GM12878 (cell line): ENCODE measurements around the gene MCOLN2. TPM values are rescaled to one million over a fixed set of nuclear protein-coding genes. Genes with fewer than 3 reads are reported as not detected.

Source experiments
- ATAC-seq: fragments of 200-7000 bp; cut with Tn5 transposase; 3 replicates; pipeline ENCODE4 v1.9.1; 2020; ENCODE audit warnings: mild to moderate bottlenecking, moderate library complexity
- BruUV-seq: library from RNA; stranded (reverse); fragments of 400-500 nt; replicated peaks from 2 replicates; lab custom pipeline; 2021; lab: Mats Ljungman, UMichigan
- CTCF ChIA-PET: fragments of 300-600 bp; sonication (Branson Sonifier 250); formaldehyde crosslinking; extraction: SDS; loops from one replicate; lab custom pipeline; 2021; ENCODE audit warnings: inconsistent platforms; lab: Yijun Ruan, JAX
- POLR2A ChIA-PET: fragments of 350-600 bp; formaldehyde crosslinking; extraction: SDS; loops from one replicate; lab custom pipeline; 2021; ENCODE audit warnings: inconsistent platforms; lab: Charles Lee
- RAD21 ChIA-PET: fragments of 300-600 bp; sonication (Branson Sonifier 250); formaldehyde crosslinking; loops from one replicate; lab custom pipeline; 2023; ENCODE audit warnings: antibody characterized with exemption; ENCODE audit not compliant: unreplicated experiment; lab: Charles Lee
- SMC1A ChIA-PET: fragments of 300-600 bp; sonication (Branson Sonifier 250); formaldehyde crosslinking; loops from one replicate; lab custom pipeline; 2023; ENCODE audit not compliant: unreplicated experiment, uncharacterized antibody; lab: Charles Lee
- DNase-seq: peaks from one replicate; pipeline ENCODE4 v3.0.0-alpha.2; 2011; ENCODE audit warnings: low read depth, low spot score
- FAIRE-seq: peaks from 3 replicates; lab custom pipeline; 2011; peaks lifted over from hg19 to GRCh38; lab: Jason Lieb, UNC
- H2AFZ ChIP-seq: 2 replicates; pipeline ENCODE4 v1.6.0; 2011; ENCODE audit warnings: low read depth, low read length, control low read depth; ENCODE audit not compliant: control insufficient read depth
- H3K27ac ChIP-seq: 2 replicates; pipeline ENCODE4 v1.5.1; 2011; ENCODE audit warnings: control low read depth; ENCODE audit not compliant: control insufficient read depth, insufficient read depth
- H3K27me3 ChIP-seq, 2 experiments: replicated peaks in 1 of 2; 2 replicates each; pipeline versions ENCODE4 v1.6.0 to v1.6.1; 2011; ENCODE audit warnings: low read length in 1 of 2; ENCODE audit not compliant: control insufficient read depth in 2 of 2, insufficient read depth in 2 of 2
- H3K36me3 ChIP-seq, 2 experiments: 2 replicates each; pipeline ENCODE4 v1.5.1; 2011; ENCODE audit warnings: low read length in 1 of 2; ENCODE audit not compliant: control insufficient read depth in 2 of 2, insufficient read depth in 2 of 2
- H3K4me1 ChIP-seq: 2 replicates; pipeline ENCODE4 v1.6.1; 2011; ENCODE audit warnings: mild to moderate bottlenecking, low read length, moderate library complexity, mixed read lengths; ENCODE audit not compliant: control insufficient read depth, insufficient read depth
- H3K4me2 ChIP-seq: 2 replicates; pipeline ENCODE4 v1.6.0; 2011; ENCODE audit warnings: control low read depth; ENCODE audit not compliant: control insufficient read depth, insufficient read depth
- H3K4me3 ChIP-seq: fragments of 200-600 bp; sonication (generic); 2 replicates; pipeline ENCODE4 v1.5.1; 2016
- H3K79me2 ChIP-seq: 2 replicates; pipeline ENCODE4 v1.6.0; 2011; ENCODE audit warnings: low read length; ENCODE audit not compliant: control insufficient read depth, insufficient read depth
- H3K9ac ChIP-seq: 2 replicates; pipeline ENCODE4 v1.8.0; 2011; ENCODE audit warnings: low read length, control low read depth, mixed read lengths; ENCODE audit not compliant: control insufficient read depth, insufficient read depth
- H3K9me3 ChIP-seq: replicated peaks from 3 replicates; pipeline ENCODE4 v1.5.1; 2011; ENCODE audit warnings: mild to moderate bottlenecking, low read length; ENCODE audit not compliant: control insufficient read depth, insufficient read depth
- H4K20me1 ChIP-seq: 2 replicates; pipeline ENCODE4 v1.6.0; 2011; ENCODE audit not compliant: control insufficient read depth, insufficient read depth
- BMI1 ChIP-seq: fragments of 450-650 bp; IDR thresholded peaks from 2 replicates; pipeline ENCODE4 v1.6.1; 2016; ENCODE audit warnings: mild to moderate bottlenecking, moderate library complexity, borderline replicate concordance
- CBX5 ChIP-seq: sonication (generic); IDR thresholded peaks from 2 replicates; pipeline ENCODE4 v1.6.1; 2016; ENCODE audit warnings: low read depth, moderate library complexity, mild to moderate bottlenecking, inconsistent platforms
- CHD4 ChIP-seq: fragments of 200-600 bp; sonication (generic); IDR thresholded peaks from 2 replicates; pipeline ENCODE4 v1.6.1; 2016; ENCODE audit warnings: mild to moderate bottlenecking
- CREM ChIP-seq: IDR thresholded peaks from 2 replicates; pipeline ENCODE4 v1.6.1; 2014; ENCODE audit warnings: antibody characterized with exemption, low read depth
- E4F1 ChIP-seq: fragments of 450-650 bp; IDR thresholded peaks from 2 replicates; pipeline ENCODE4 v1.6.1; 2018; ENCODE audit warnings: borderline replicate concordance, mild to moderate bottlenecking; ENCODE audit not compliant: partially characterized antibody
- HCFC1 ChIP-seq: fragments of 150-350 bp; IDR thresholded peaks from 2 replicates; pipeline ENCODE4 v1.6.1; 2014; ENCODE audit warnings: low read length
- MEF2A ChIP-seq: IDR thresholded peaks from 2 replicates; pipeline ENCODE4 v1.6.1; 2011; ENCODE audit warnings: low read depth, mild to moderate bottlenecking, low read length, moderate library complexity; ENCODE audit not compliant: insufficient read depth
- PML ChIP-seq: IDR thresholded peaks from 2 replicates; pipeline ENCODE4 v1.6.1; 2012; ENCODE audit warnings: low read length, inconsistent platforms
- PRDM15 ChIP-seq: fragments of 450-650 bp; formaldehyde crosslinking; IDR thresholded peaks from 2 replicates; pipeline ENCODE4 v1.4.0; 2020; ENCODE audit warnings: mild to moderate bottlenecking, moderate library complexity
- TBL1XR1 ChIP-seq: IDR thresholded peaks from 2 replicates; pipeline ENCODE4 v1.6.1; 2012; ENCODE audit warnings: low read depth, low read length, improper control_type of control experiment
- ZNF217 ChIP-seq: fragments of 450-650 bp; IDR thresholded peaks from 2 replicates; pipeline ENCODE4 v1.6.1; 2017; ENCODE audit warnings: antibody characterized with exemption, mild to moderate bottlenecking
- ZNF274 ChIP-seq: IDR thresholded peaks from one replicate; pipeline ENCODE4 v1.8.0; 2011; ENCODE audit not compliant: insufficient read length, insufficient read depth
- ZZZ3 ChIP-seq: IDR thresholded peaks from 2 replicates; pipeline ENCODE4 v1.6.1; 2011; ENCODE audit warnings: low read depth; ENCODE audit not compliant: control insufficient read depth, insufficient read length
- WGBS: methylation state at CpG from one replicate; pipeline ENCODE4 v1.1.6; 2016; ENCODE audit warnings: low lambda C conversion rate; ENCODE audit not compliant: insufficient replicate concordance, insufficient coverage; ENCODE audit errors: missing lambda C conversion rate; 5-methylcytosine and 5-hydroxymethylcytosine counted together
- in situ Hi-C: fragments of 300-500 bp; cut with MboI; formaldehyde crosslinking; loops from 9 replicates; pipeline ENCODE4 v1.14.3; 2018; ENCODE audit warnings: mixed read lengths
- intact Hi-C: fragments of 100-400 bp; cut with micrococcal nuclease; formaldehyde crosslinking; loops from one replicate; pipeline ENCODE4 v1.14.2; 2022; ENCODE audit not compliant: unreplicated experiment
- polyA plus RNA-seq, 11 experiments: library from polyadenylated mRNA; depleted of rRNA in 4 of 11; unstranded in 6 of 11; stranded (reverse) in 5 of 11; fragments of >200 nt; fragmentation: Nextera tagmentation in 4 of 11; fragmentation: Illumina TruSeq in 1 of 11; extraction: Ambion mirVana in 4 of 11; extraction: Trizol in 1 of 11; gene quantifications; 1 replicate in 1 of 11; 2 replicates in 10 of 11; pipeline versions ENCODE4 v1.2.1 to v1.2.3, GENCODE V29; 2011 to 2016; ENCODE audit warnings: inconsistent platforms in 2 of 11, missing spikeins in 2 of 11, low read depth in 1 of 11
- total RNA-seq, 4 experiments: library from RNA; depleted of rRNA in 3 of 4; stranded (reverse); fragments of >200 nt in 3 of 4; fragmentation: Illumina TruSeq in 1 of 4; extraction: Trizol in 1 of 4; gene quantifications; 2 replicates each; pipeline versions ENCODE4 v1.2.1 to v1.2.3, GENCODE V29; 2013 to 2021
- TF ChIP-seq, protein P1 (sequence below): fragments of 450-650 bp; conservative IDR thresholded peaks from 2 replicates; pipeline ENCODE4 v1.6.1; 2017; ENCODE audit warnings: mild to moderate bottlenecking, moderate library complexity

MCOLN2 gene
- total and polyA plus RNA-seq, 10 of the 15 experiments (the other 5 are each of a cell fraction or from before 2014, with no cell fraction given), result 25.9 to 233 (median 109) TPM

DNA sequence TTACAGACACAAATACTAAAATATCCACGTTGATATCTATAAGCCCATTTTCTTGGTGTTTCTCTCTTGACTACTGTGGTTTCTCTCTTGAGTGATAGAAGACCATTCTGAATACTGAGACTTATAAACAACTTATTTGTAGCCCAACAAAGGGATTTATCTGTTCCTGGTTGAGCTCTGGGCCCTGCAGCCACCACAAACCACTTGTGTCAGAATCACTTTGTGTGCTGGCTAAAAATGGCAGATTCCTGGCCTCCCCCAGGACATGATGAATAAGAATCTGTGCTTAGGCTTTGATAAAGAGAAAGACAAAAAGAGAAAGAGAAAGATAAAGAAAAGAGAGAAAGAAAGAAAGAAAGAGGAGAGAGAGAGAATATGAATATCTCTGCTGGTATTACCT, 18.9 kb upstream of the MCOLN2 start:
- DNase-seq (no peak), FAIRE-seq (no peak), ATAC-seq (no peak)
- ChIA-PET CTCF (interaction anchor here (1.7 kb wide), 1 partner anchor 71 kb away, joined by 9 read pairs; no protein-coding TSS in a partner anchor), RAD21 (interaction anchor here (1.2 kb wide), 1 partner anchor 71 kb away, joined by 6 read pairs; no protein-coding TSS in a partner anchor)
- no peak overlapping the region for H2AFZ ChIP-seq
- no peaks in the 10 kb centered on the region for H4K20me1 ChIP-seq
- H3K4me2 ChIP-seq, result no peak overlapping the region
- 44% methylated on average over 1 of the region's 1 CpG for WGBS
- H3K9ac ChIP-seq, result no peak overlapping the region
- no peaks in the 10 kb centered on the region for H3K9me3 ChIP-seq
- no peak overlapping the region for H3K4me3 ChIP-seq
- intact Hi-C loops (no loop called here), in situ Hi-C loops (no loop called here)
- no TSS peak for BruUV-seq
- H3K4me1 ChIP-seq, result no peaks in the 10 kb centered on the region
- no peaks in the 10 kb centered on the region for H3K36me3 ChIP-seq
- TF ChIP-seq PML (no peak), ZNF217 (no peak), CREM (no peak), ZNF274 (no peak), BMI1 (no peak), E4F1 (no peak), CBX5 (no peak), PRDM15 (no peak), HCFC1 (no peak), TBL1XR1 (no peak), MEF2A (no peak), CHD4 (no peak), ZZZ3 (no peak)
- TF ChIP-seq, protein P1, sequence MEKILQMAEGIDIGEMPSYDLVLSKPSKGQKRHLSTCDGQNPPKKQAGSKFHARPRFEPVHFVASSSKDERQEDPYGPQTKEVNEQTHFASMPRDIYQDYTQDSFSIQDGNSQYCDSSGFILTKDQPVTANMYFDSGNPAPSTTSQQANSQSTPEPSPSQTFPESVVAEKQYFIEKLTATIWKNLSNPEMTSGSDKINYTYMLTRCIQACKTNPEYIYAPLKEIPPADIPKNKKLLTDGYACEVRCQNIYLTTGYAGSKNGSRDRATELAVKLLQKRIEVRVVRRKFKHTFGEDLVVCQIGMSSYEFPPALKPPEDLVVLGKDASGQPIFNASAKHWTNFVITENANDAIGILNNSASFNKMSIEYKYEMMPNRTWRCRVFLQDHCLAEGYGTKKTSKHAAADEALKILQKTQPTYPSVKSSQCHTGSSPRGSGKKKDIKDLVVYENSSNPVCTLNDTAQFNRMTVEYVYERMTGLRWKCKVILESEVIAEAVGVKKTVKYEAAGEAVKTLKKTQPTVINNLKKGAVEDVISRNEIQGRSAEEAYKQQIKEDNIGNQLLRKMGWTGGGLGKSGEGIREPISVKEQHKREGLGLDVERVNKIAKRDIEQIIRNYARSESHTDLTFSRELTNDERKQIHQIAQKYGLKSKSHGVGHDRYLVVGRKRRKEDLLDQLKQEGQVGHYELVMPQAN, result no peak
- TF ChIP-seq, all 136 proteins: peak for 0
- no peak overlapping the region for H3K27ac ChIP-seq
- no peaks in the 10 kb centered on the region for H3K79me2 ChIP-seq
- SMC1A ChIA-PET, result interaction anchor here (0.7 to 1.4 kb wide), 3 partner anchors 10 to 238 kb away, joined by 3 to 6 read pairs (median 5); no protein-coding TSS in a partner anchor
- no peaks in the 10 kb centered on the region for H3K27me3 ChIP-seq
- POLR2A ChIA-PET, result no interaction called here
